ENCODE measurements around the gene LRRC74A. TPM values are rescaled to one million over a fixed set of nuclear protein-coding genes. Genes with fewer than 3 reads are reported as not detected.
"Not testable (repeated sequence)": the region's sequence is repeated elsewhere in the genome, so short reads cannot be mapped to it uniquely, and the experiment has no call there.

LRRC74A gene
- total RNA-seq, 4 donors from 2014 or later: not detected

- peak in 1 of 2 donors; percentile 19 for DNase-seq
- H3K4me1 ChIP-seq: peaks cover 0 to 5% of the 10 kb centered on the region in 2 donors
- H3K36me3 ChIP-seq: no peaks in the 10 kb centered on the region
- no peaks in the 10 kb centered on the region for H3K9me3 ChIP-seq
- intact Hi-C loops (cut with DNase I): no loop called here
- TF ChIP-seq, protein P1, sequence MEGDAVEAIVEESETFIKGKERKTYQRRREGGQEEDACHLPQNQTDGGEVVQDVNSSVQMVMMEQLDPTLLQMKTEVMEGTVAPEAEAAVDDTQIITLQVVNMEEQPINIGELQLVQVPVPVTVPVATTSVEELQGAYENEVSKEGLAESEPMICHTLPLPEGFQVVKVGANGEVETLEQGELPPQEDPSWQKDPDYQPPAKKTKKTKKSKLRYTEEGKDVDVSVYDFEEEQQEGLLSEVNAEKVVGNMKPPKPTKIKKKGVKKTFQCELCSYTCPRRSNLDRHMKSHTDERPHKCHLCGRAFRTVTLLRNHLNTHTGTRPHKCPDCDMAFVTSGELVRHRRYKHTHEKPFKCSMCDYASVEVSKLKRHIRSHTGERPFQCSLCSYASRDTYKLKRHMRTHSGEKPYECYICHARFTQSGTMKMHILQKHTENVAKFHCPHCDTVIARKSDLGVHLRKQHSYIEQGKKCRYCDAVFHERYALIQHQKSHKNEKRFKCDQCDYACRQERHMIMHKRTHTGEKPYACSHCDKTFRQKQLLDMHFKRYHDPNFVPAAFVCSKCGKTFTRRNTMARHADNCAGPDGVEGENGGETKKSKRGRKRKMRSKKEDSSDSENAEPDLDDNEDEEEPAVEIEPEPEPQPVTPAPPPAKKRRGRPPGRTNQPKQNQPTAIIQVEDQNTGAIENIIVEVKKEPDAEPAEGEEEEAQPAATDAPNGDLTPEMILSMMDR (IDR thresholded peaks at IDR 0.05): no peak
- TF ChIP-seq POLR2A (IDR thresholded peaks at IDR 0.05): no peak
- peak overlapping the region; percentile 22 to 67 (median 49) for H3K27ac ChIP-seq
- WGBS, 2 donors: 75 to 86% methylated on average over 8 to 11 of the region's 14 CpGs
- H3K4me3 ChIP-seq (replicated peaks in 1 of 3): no peak overlapping the region
- no peaks in the 10 kb centered on the region for H3K27me3 ChIP-seq
Observed at GRCh38 chr14:76884853-76885276, 58.7 kb downstream of the LRRC74A start.

GRCh38 chr14:76887191-76887590 lies 61.0 kb downstream of the LRRC74A start:
- 62 to 64% methylated on average over 6 of the region's 6 CpGs for WGBS, 2 donors
- H3K9me3 ChIP-seq: no peaks in the 10 kb centered on the region
- TF ChIP-seq POLR2A (IDR thresholded peaks at IDR 0.05): no peak
- TF ChIP-seq, protein P1 (IDR thresholded peaks at IDR 0.05): no peak
- no peak for DNase-seq
- H3K27me3 ChIP-seq: no peaks in the 10 kb centered on the region
- intact Hi-C loops (cut with DNase I): no loop called here
- no peak overlapping the region for H3K4me3 ChIP-seq (replicated peaks in 1 of 3)
- no peaks in the 10 kb centered on the region for H3K36me3 ChIP-seq
- H3K27ac ChIP-seq: no peak overlapping the region
- H3K4me1 ChIP-seq: peaks cover 0 to 5% of the 10 kb centered on the region in 2 donors

- TF ChIP-seq, protein P1 (IDR thresholded peaks at IDR 0.05): no peak
- no peak for TF ChIP-seq POLR2A (IDR thresholded peaks at IDR 0.05)
- WGBS, 2 donors: 58 to 60% methylated on average over 1 of the region's 1 CpG
- Histone ChIP-seq H3K4me3 (replicated peaks in 1 of 3) (no peak overlapping the region), H3K36me3 (no peaks in the 10 kb centered on the region), H3K27me3 (no peaks in the 10 kb centered on the region), H3K9me3 (no peaks in the 10 kb centered on the region), H3K4me1 (no peaks in the 10 kb centered on the region), H3K27ac (no peak overlapping the region)
- intact Hi-C loops (cut with DNase I): no loop called here
- DNase-seq: no peak
Observed at GRCh38 chr14:76891391-76891790, 65.2 kb downstream of the LRRC74A start.

DNA sequence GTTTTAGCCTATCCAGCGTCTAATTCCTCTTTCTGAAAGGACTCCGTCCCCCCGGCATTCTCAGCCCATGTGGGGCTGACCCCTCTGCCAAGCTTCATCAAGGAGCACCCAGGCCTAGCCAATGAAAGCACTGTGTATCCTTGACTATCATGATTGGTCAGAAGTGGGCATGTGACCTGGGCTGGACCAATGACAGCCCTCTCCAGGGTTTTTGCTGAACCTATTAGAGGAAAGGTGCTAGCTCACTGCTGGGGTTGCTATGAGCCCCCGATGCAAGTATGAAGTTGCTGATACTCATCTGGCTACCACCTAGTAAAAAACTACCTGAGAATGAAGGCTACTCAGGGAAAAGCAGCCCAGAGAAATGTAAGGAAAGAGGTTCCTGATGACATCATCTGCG lies 68.1 kb downstream of the LRRC74A start:
- 85 to 92% methylated on average over 5 of the region's 5 CpGs for WGBS, 2 donors
- no peak overlapping the region for H3K4me3 ChIP-seq (replicated peaks in 1 of 3)
- H3K27me3 ChIP-seq: no peaks in the 10 kb centered on the region
- no peak overlapping the region for H3K27ac ChIP-seq
- H3K36me3 ChIP-seq: no peaks in the 10 kb centered on the region
- no peak for DNase-seq
- intact Hi-C loops (cut with DNase I): no loop called here
- no peaks in the 10 kb centered on the region for H3K9me3 ChIP-seq
- H3K4me1 ChIP-seq: no peaks in the 10 kb centered on the region
- no peak for TF ChIP-seq POLR2A (IDR thresholded peaks at IDR 0.05)
- TF ChIP-seq, protein P1 (IDR thresholded peaks at IDR 0.05): no peak

DNA sequence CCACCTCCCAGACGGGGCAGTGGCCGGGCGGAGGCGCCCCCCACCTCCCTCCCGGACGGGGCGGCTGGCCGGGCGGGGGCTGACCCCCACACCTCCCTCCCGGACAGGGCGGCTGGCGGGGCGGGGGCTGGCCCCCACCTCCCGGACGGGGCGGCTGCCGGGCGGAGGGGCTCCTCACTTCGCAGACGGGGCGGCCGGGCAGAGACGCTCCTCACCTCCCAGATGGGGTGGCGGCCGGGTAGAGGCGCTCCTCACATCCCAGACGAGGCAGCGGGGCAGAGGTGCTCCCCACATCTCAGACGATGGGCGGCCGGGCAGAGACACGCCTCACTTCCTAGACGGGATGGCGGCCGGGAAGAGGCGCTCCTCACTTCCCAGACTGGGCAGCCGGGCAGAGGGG lies 71.8 kb downstream of the LRRC74A start:
- H3K27me3 ChIP-seq; H3K27ac ChIP-seq; intact Hi-C loops (cut with DNase I); H3K4me3 ChIP-seq (replicated peaks in 1 of 3); H3K36me3 ChIP-seq; H3K9me3 ChIP-seq; H3K4me1 ChIP-seq; DNase-seq: not testable (repeated sequence)
- WGBS, 2 donors: 92 to 98% methylated on average over 14 to 21 of the region's 37 CpGs

- no peak for DNase-seq
- TF ChIP-seq POLR2A (IDR thresholded peaks at IDR 0.05): no peak
- TF ChIP-seq, protein P1 (IDR thresholded peaks at IDR 0.05): no peak
- intact Hi-C loops (cut with DNase I): no loop called here
- H3K36me3 ChIP-seq: no peaks in the 10 kb centered on the region
- peak overlapping the region in 1 of 3 donors; percentile 3 for H3K27ac ChIP-seq
- peaks cover 11 to 32% of the 10 kb centered on the region in 2 donors for H3K4me1 ChIP-seq
- H3K27me3 ChIP-seq: no peaks in the 10 kb centered on the region
- H3K9me3 ChIP-seq: no peaks in the 10 kb centered on the region
- WGBS, 2 donors: 73 to 79% methylated on average over 4 of the region's 4 CpGs
- H3K4me3 ChIP-seq (replicated peaks in 1 of 3): no peak overlapping the region
Observed at GRCh38 chr14:76900682-76901081, 74.5 kb downstream of the LRRC74A start.

All from thyroid gland (tissue), 4 donors.